Astrocyte of the spinal cord (primary cell): ENCODE results near the gene RAD23B.

Experiments used
- DNase-seq: peaks from one replicate; pipeline ENCODE4 v3.0.0; 2011; ENCODE audit warnings: low read depth, low spot score
- H3K4me3 ChIP-seq: 2 replicates; pipeline ENCODE4 v1.5.1; 2011; ENCODE audit warnings: low read depth, mild to moderate bottlenecking, low read length, moderate library complexity
- CTCF ChIP-seq: IDR thresholded peaks from 2 replicates; pipeline ENCODE4 v1.5.1; 2012; ENCODE audit warnings: low read depth, mild to moderate bottlenecking, low read length, inconsistent platforms
- in situ Hi-C: cut with HindIII; loops from 2 replicates; pipeline ENCODE4 v1.10.0; 2017; ENCODE audit warnings: low sequenced_read_pairs

Gene RAD23B

GRCh38 chr9:107378006-107378405 is 94.9 kb downstream of the RAD23B start:
- DNase-seq, result no peak
- in situ Hi-C loops, result no loop called here
- no peak for TF ChIP-seq CTCF
- no peak overlapping the region for H3K4me3 ChIP-seq
